ENCODE measurements around the gene KIAA0930.
"Not testable (repeated sequence)": the region's sequence is repeated elsewhere in the genome, so short reads cannot be mapped to it uniquely, and the experiment has no call there.

Gene KIAA0930

GRCh38 chr22:45278125-45278524, 37.4 kb upstream of the KIAA0930 start:
- ChIA-PET CTCF (no interaction called here), POLR2A (ENCODE audit: low non-redundant PET) (no interaction called here)
- TF ChIP-seq CTCF (conservative IDR thresholded peaks at IDR 0.05; ENCODE audit: low read depth): no peak

GRCh38 chr22:45277720-45278119, 37.0 kb upstream of the KIAA0930 start:
- CTCF ChIA-PET: not testable (repeated sequence)

More at GRCh38 chr22:45278125-45278524, 37.4 kb upstream of the KIAA0930 start:
- H3K27ac ChIP-seq: no peak overlapping the region
- no peak for DNase-seq (ENCODE audit: low spot score)

GRCh38 chr22:45276507-45277105, 35.9 kb upstream of the KIAA0930 start:
- no peak overlapping the region for H3K27ac ChIP-seq
- no peak for TF ChIP-seq CTCF (conservative IDR thresholded peaks at IDR 0.05; ENCODE audit: low read depth)
- ChIA-PET POLR2A (ENCODE audit: low non-redundant PET) (no interaction called here), CTCF (interaction anchor here (0.6 to 0.7 kb wide), 3 partner anchors 102 to 757 kb away, joined by 3 to 4 read pairs (median 3); no protein-coding TSS in a partner anchor)
- no peak for DNase-seq (ENCODE audit: low spot score)

More at GRCh38 chr22:45277720-45278119, 37.0 kb upstream of the KIAA0930 start:
- H3K27ac ChIP-seq; DNase-seq (ENCODE audit: low spot score); POLR2A ChIA-PET (ENCODE audit: low non-redundant PET): not testable (repeated sequence)

GRCh38 chr22:45273452-45274075, 32.9 kb upstream of the KIAA0930 start:
- CTCF ChIA-PET: no interaction called here
- no peak overlapping the region for H3K27ac ChIP-seq
- TF ChIP-seq CTCF (conservative IDR thresholded peaks at IDR 0.05; ENCODE audit: low read depth): no peak
- DNase-seq (ENCODE audit: low spot score): no peak
- POLR2A ChIA-PET (ENCODE audit: low non-redundant PET): no interaction called here

GRCh38 chr22:45272498-45272897, 31.8 kb upstream of the KIAA0930 start:
- ChIA-PET CTCF (no interaction called here), POLR2A (ENCODE audit: low non-redundant PET) (no interaction called here)
- no peak overlapping the region for H3K27ac ChIP-seq
- no peak for TF ChIP-seq CTCF (conservative IDR thresholded peaks at IDR 0.05; ENCODE audit: low read depth)
- DNase-seq (ENCODE audit: low spot score): no peak

GRCh38 chr22:45271667-45272201, 31.0 kb upstream of the KIAA0930 start:
- CTCF ChIA-PET: interaction anchor here (0.6 kb wide), 1 partner anchor 693 kb away, joined by 5 read pairs; no protein-coding TSS in a partner anchor
- no peak for TF ChIP-seq CTCF (conservative IDR thresholded peaks at IDR 0.05; ENCODE audit: low read depth)
- DNase-seq (ENCODE audit: low spot score): no peak
- H3K27ac ChIP-seq: no peak overlapping the region
- POLR2A ChIA-PET (ENCODE audit: low non-redundant PET): no interaction called here

All from RWPE1 (cell line).